HEK293 (cell line): ENCODE results near the gene SP6.

ENCODE experiments used
- ZNF132 ChIP-seq: fragments of 450-650 bp; formaldehyde crosslinking; IDR thresholded peaks from 2 replicates; pipeline ENCODE4 v1.5.1; 2017; ENCODE audit warnings: missing biosample characterization, missing genetic modification characterization, borderline replicate concordance
- ZNF239 ChIP-seq: fragments of 450-650 bp; formaldehyde crosslinking; IDR thresholded peaks from 2 replicates; pipeline ENCODE4 v1.5.1; 2016; ENCODE audit warnings: missing biosample characterization, missing genetic modification characterization
- ZNF416 ChIP-seq: fragments of 450-650 bp; formaldehyde crosslinking; IDR thresholded peaks from 2 replicates; pipeline ENCODE4 v1.5.1; 2016; ENCODE audit warnings: missing biosample characterization, missing genetic modification characterization

- TF ChIP-seq ZNF416 (tag by site-specific recombination) (no peak), ZNF239 (tag by site-specific recombination) (no peak), ZNF132 (tag by site-specific recombination) (no peak)
These were observed 18.2 kb upstream of the SP6 start for GRCh38 chr17:47869114-47869513.
